GM23338 (cell line): Measurements from ENCODE around the gene AMELX. TPM values are rescaled to one million over a fixed set of nuclear protein-coding genes. Genes with fewer than 3 reads are reported as not detected.

Experiments
- ATAC-seq: fragments of 200-7000 bp; cut with Tn5 transposase; 3 replicates; pipeline ENCODE4 v1.9.1; 2020
- DNase-seq: peaks from one replicate; pipeline ENCODE4 v3.0.0-alpha.2; 2015; ENCODE audit warnings: low spot score
- H2AFZ ChIP-seq: fragments of 200-600 bp; sonication (generic); 2 replicates; pipeline ENCODE4 v1.8.0; 2016; ENCODE audit warnings: antibody characterized with exemption, mild to moderate bottlenecking, moderate library complexity
- H3F3A ChIP-seq: fragments of 200-600 bp; sonication (generic); replicated peaks from 2 replicates; pipeline ENCODE4 v1.8.0; 2017; ENCODE audit warnings: antibody characterized with exemption, mixed run types, low read depth
- H3K27ac ChIP-seq: fragments of 200-600 bp; sonication (generic); 2 replicates; pipeline ENCODE4 v1.6.1; 2016; ENCODE audit warnings: low read depth
- H3K27me3 ChIP-seq: fragments of 200-600 bp; sonication (generic); 2 replicates; pipeline ENCODE4 v1.8.0; 2016; ENCODE audit warnings: mild to moderate bottlenecking, mixed run types, moderate library complexity; ENCODE audit not compliant: insufficient read depth
- H3K36me3 ChIP-seq: fragments of 200-600 bp; sonication (generic); 2 replicates; pipeline ENCODE4 v1.8.0; 2016; ENCODE audit warnings: mild to moderate bottlenecking; ENCODE audit not compliant: insufficient read depth
- H3K4me1 ChIP-seq: fragments of 200-600 bp; sonication (generic); 2 replicates; pipeline ENCODE4 v1.8.0; 2016; ENCODE audit warnings: mild to moderate bottlenecking, moderate library complexity; ENCODE audit not compliant: insufficient read depth
- H3K4me2 ChIP-seq: fragments of 200-600 bp; sonication (generic); 2 replicates; pipeline ENCODE4 v1.7.1; 2017; ENCODE audit warnings: mixed run types
- H3K4me3 ChIP-seq: fragments of 200-600 bp; sonication (generic); 2 replicates; pipeline ENCODE4 v1.6.1; 2016; ENCODE audit warnings: mixed run types
- H3K79me2 ChIP-seq: fragments of 200-600 bp; sonication (generic); replicated peaks from 2 replicates; pipeline ENCODE4 v1.8.0; 2017; ENCODE audit warnings: mild to moderate bottlenecking; ENCODE audit not compliant: insufficient read depth
- H3K9me2 ChIP-seq: fragments of 200-600 bp; sonication (generic); 2 replicates; pipeline ENCODE4 v1.8.0; 2017; ENCODE audit not compliant: insufficient read depth
- H4K20me1 ChIP-seq: fragments of 200-600 bp; sonication (generic); replicated peaks from 2 replicates; pipeline ENCODE4 v1.8.0; 2017; ENCODE audit warnings: mild to moderate bottlenecking; ENCODE audit not compliant: insufficient read depth
- H3K27ac Mint-ChIP-seq: 2 replicates; pipeline ENCODE4 v1.8.0; 2020; ENCODE audit warnings: inconsistent platforms, mild to moderate bottlenecking, moderate library complexity, mixed read lengths
- H3K27me3 Mint-ChIP-seq: 3 replicates; pipeline ENCODE4 v1.8.0; 2022; ENCODE audit warnings: low read depth, mild to moderate bottlenecking, moderate library complexity, mixed read lengths, inconsistent platforms; ENCODE audit not compliant: insufficient read depth, poor library complexity
- H3K36me3 Mint-ChIP-seq: 3 replicates; pipeline ENCODE4 v1.8.0; 2021; ENCODE audit warnings: low read depth, mild to moderate bottlenecking, inconsistent platforms, moderate library complexity, mixed read lengths
- H3K4me1 Mint-ChIP-seq: 3 replicates; pipeline ENCODE4 v1.8.0; 2020; ENCODE audit warnings: mild to moderate bottlenecking, inconsistent platforms, mixed read lengths
- H3K4me3 Mint-ChIP-seq: 3 replicates; pipeline ENCODE4 v1.8.0; 2021; ENCODE audit warnings: moderate library complexity, mild to moderate bottlenecking, inconsistent platforms, mixed read lengths
- H3K9me3 Mint-ChIP-seq: 3 replicates; pipeline ENCODE4 v1.8.0; 2020; ENCODE audit warnings: moderate library complexity, mild to moderate bottlenecking, inconsistent platforms, mixed read lengths
- CTCF ChIP-seq, 2 experiments: fragments of 200-600 bp in 1 of 2; sonication (generic) in 1 of 2; conservative IDR thresholded peaks; 2 replicates each; pipeline versions ENCODE4 v1.5.1 to v1.6.1; 2016 to 2017; ENCODE audit warnings: antibody characterized with exemption in 2 of 2, low read depth in 2 of 2, mild to moderate bottlenecking in 2 of 2, moderate library complexity in 1 of 2
- ETS1 ChIP-seq: IDR thresholded peaks from 2 replicates; pipeline ENCODE4 v1.6.1; 2016; ENCODE audit warnings: antibody characterized with exemption
- EZH2 ChIP-seq: fragments of 200-600 bp; sonication (generic); IDR thresholded peaks from one replicate; pipeline ENCODE4 v1.8.0; 2017; ENCODE audit warnings: antibody characterized with exemption, mild to moderate bottlenecking, low read depth; ENCODE audit not compliant: unreplicated experiment
- EZH2phosphoT487 ChIP-seq: fragments of 200-600 bp; sonication (generic); IDR thresholded peaks from one replicate; pipeline ENCODE4 v1.8.1; 2018; ENCODE audit warnings: antibody characterized with exemption; ENCODE audit not compliant: unreplicated experiment
- NANOG ChIP-seq: IDR thresholded peaks from 2 replicates; pipeline ENCODE4 v1.6.1; 2016; ENCODE audit warnings: antibody characterized with exemption, borderline replicate concordance
- POLR2AphosphoS5 ChIP-seq: IDR thresholded peaks from 2 replicates; pipeline ENCODE4 v1.6.1; 2016; ENCODE audit warnings: antibody characterized with exemption, low read depth
- REST ChIP-seq: IDR thresholded peaks from one replicate; pipeline ENCODE4 v1.6.1; 2018; ENCODE audit warnings: antibody characterized with exemption; ENCODE audit not compliant: unreplicated experiment
- STAT1 ChIP-seq: IDR thresholded peaks from one replicate; pipeline ENCODE4 v1.6.1; 2016; ENCODE audit warnings: antibody characterized with exemption; ENCODE audit not compliant: unreplicated experiment
- ZNF114 ChIP-seq: fragments of 250-450 bp; sonication (Bioruptor Pico); IDR thresholded peaks from 2 replicates; pipeline ENCODE4 v1.5.0; 2020; ENCODE audit warnings: mild to moderate bottlenecking, moderate library complexity
- ZNF331 ChIP-seq: fragments of 250-450 bp; sonication (Bioruptor Pico); IDR thresholded peaks from 2 replicates; pipeline ENCODE4 v1.5.0; 2020; ENCODE audit warnings: low read depth, mild to moderate bottlenecking, moderate library complexity
- ZNF462 ChIP-seq: fragments of 250-450 bp; sonication (Bioruptor Pico); IDR thresholded peaks from 2 replicates; pipeline ENCODE4 v1.5.0; 2020; ENCODE audit warnings: mild to moderate bottlenecking, moderate library complexity
- polyA plus RNA-seq: library from polyadenylated mRNA; unstranded; fragments of >200 nt; fragmentation: Nextera tagmentation; extraction: Ambion mirVana; gene quantifications from 2 replicates; pipeline ENCODE4 v1.2.1, GENCODE V29; 2016
- total RNA-seq: library from RNA; depleted of rRNA; stranded (reverse); fragments of >200 nt; shearing (Covaris generic); gene quantifications from 2 replicates; pipeline ENCODE4 v1.2.3, GENCODE V29; 2014

The AMELX gene
- total and polyA plus RNA-seq, 2 experiments from 2014 or later, result not detected

- Histone ChIP-seq H3K4me2 (no peak overlapping the region), H4K20me1 (no peaks in the 10 kb centered on the region), H3K9me2 (no peaks in the 10 kb centered on the region), H3K4me3 (no peak overlapping the region), H3K79me2 (no peaks in the 10 kb centered on the region), H3K36me3 (no peaks in the 10 kb centered on the region), H3K27ac (no peak overlapping the region), H3F3A (no peaks in the 10 kb centered on the region), H3K27me3 (no peaks in the 10 kb centered on the region), H3K4me1 (no peaks in the 10 kb centered on the region), H2AFZ (no peak overlapping the region)
- DNase-seq (no peak), ATAC-seq (no peak)
- Mint-ChIP-seq H3K27me3 (no peaks in the 10 kb centered on the region), H3K27ac (no peak overlapping the region), H3K36me3 (no peaks in the 10 kb centered on the region), H3K4me1 (peaks cover 2% of the 10 kb centered on the region; the same call in 1 of the 3 replicates), H3K4me3 (no peak overlapping the region), H3K9me3 (no peaks in the 10 kb centered on the region; the same call in 2 of the 3 replicates)
- no peak for TF ChIP-seq CTCF (conservative IDR thresholded peaks at IDR 0.05; ENCODE audit: low read depth in 2 of 2)
- TF ChIP-seq NANOG, result no peak
- no peak for TF ChIP-seq REST
- no peak for TF ChIP-seq EZH2
- TF ChIP-seq ZNF331 (CRISPR knock-in tag), result no peak
- TF ChIP-seq POLR2AphosphoS5, result no peak
- TF ChIP-seq ETS1, result no peak
- no peak for TF ChIP-seq STAT1
- TF ChIP-seq EZH2phosphoT487, result no peak
These were observed 32.0 kb upstream of the AMELX start for GRCh38 chrX:11261260-11261659.

GRCh38 chrX:11264925-11265324 is 28.3 kb upstream of the AMELX start:
- H3K27me3 ChIP-seq, result no peaks in the 10 kb centered on the region
- no peaks in the 10 kb centered on the region; the same call in 2 of the 3 replicates for H3K9me3 Mint-ChIP-seq
- no peak for TF ChIP-seq ZNF331 (CRISPR knock-in tag)
- TF ChIP-seq ZNF462 (CRISPR knock-in tag), result no peak
- no peak for TF ChIP-seq ZNF114 (CRISPR knock-in tag)

More at GRCh38 chrX:11264925-11265324, 28.3 kb upstream of the AMELX start:
- Mint-ChIP-seq H3K4me3 (no peak overlapping the region), H3K36me3 (no peaks in the 10 kb centered on the region), H3K4me1 (peaks cover 4% of the 10 kb centered on the region; the same call in 2 of the 3 replicates), H3K27ac (no peak overlapping the region), H3K27me3 (no peaks in the 10 kb centered on the region)
- no peak for ATAC-seq
- Histone ChIP-seq H2AFZ (no peak overlapping the region), H3K79me2 (no peaks in the 10 kb centered on the region), H3K4me1 (no peaks in the 10 kb centered on the region), H3K36me3 (no peaks in the 10 kb centered on the region), H4K20me1 (no peaks in the 10 kb centered on the region), H3K9me2 (no peaks in the 10 kb centered on the region), H3K4me2 (no peak overlapping the region), H3F3A (no peaks in the 10 kb centered on the region), H3K27ac (no peak overlapping the region), H3K4me3 (no peak overlapping the region)
- no peak for DNase-seq
